Activated CD4-positive, alpha-beta T cell treated with anti-CD3 and anti-CD28 coated beads, Interleukin-2, amount 50 U/mL, for 4 hours (primary cell): Measurements from ENCODE around the gene AMPD1.
A peak's percentile ranks its signal among the peaks of the same experiment; 100 is the strongest.

Experiments used
- DNase-seq, 2 experiments: peaks; one replicate each; pipeline ENCODE4 v3.0.0-alpha.2; 2020

The AMPD1 gene

GRCh38 chr1:114696810-114697209 lies 1.5 kb upstream of the AMPD1 start:
- no peak for DNase-seq

GRCh38 chr1:114694540-114695310 lies 621 bp downstream of the AMPD1 start:
- no peak for DNase-seq

GRCh38 chr1:114692947-114693346 lies 2.4 kb downstream of the AMPD1 start:
- DNase-seq, result no peak

- no peak for DNase-seq
These were observed 4.3 kb downstream of the AMPD1 start for GRCh38 chr1:114691061-114691460.

GRCh38 chr1:114690148-114690547 lies 5.2 kb downstream of the AMPD1 start:
- no peak for DNase-seq

- no peak for DNase-seq
These were observed 6.8 kb downstream of the AMPD1 start for GRCh38 chr1:114688526-114688925.

GRCh38 chr1:114685851-114686250 lies 9.5 kb downstream of the AMPD1 start:
- DNase-seq, result no peak

GRCh38 chr1:114677691-114678090 lies 17.7 kb downstream of the AMPD1 start:
- no peak for DNase-seq

GRCh38 chr1:114676115-114676514 lies 19.2 kb downstream of the AMPD1 start:
- DNase-seq, result no peak

GRCh38 chr1:114671939-114672275 lies 23.4 kb downstream of the AMPD1 start:
- no peak for DNase-seq

- DNase-seq, result no peak
These were observed 24.1 kb downstream of the AMPD1 start for GRCh38 chr1:114671011-114671938.

- peak; percentile 84 to 86 for DNase-seq
These were observed 25.0 kb downstream of the AMPD1 start for GRCh38 chr1:114670083-114671010.

GRCh38 chr1:114669562-114670082 lies 25.7 kb downstream of the AMPD1 start, which contains the start of gene DENND2C:
TSS of gene DENND2C (minus strand) at chr1:114670049. CDS start at chr1:114625984, 44,065 bp downstream.
- DNase-seq, result no peak

- no peak for DNase-seq
These were observed 26.4 kb downstream of the AMPD1 start for GRCh38 chr1:114668784-114669561.

GRCh38 chr1:114668373-114668772 lies 27.0 kb downstream of the AMPD1 start:
- no peak for DNase-seq

GRCh38 chr1:114666954-114667353 lies 28.4 kb downstream of the AMPD1 start:
- DNase-seq, result no peak

GRCh38 chr1:114660238-114660637 lies 35.1 kb downstream of the AMPD1 start:
- no peak for DNase-seq

- no peak for DNase-seq
These were observed 43.5 kb downstream of the AMPD1 start for GRCh38 chr1:114651893-114652292.

GRCh38 chr1:114648503-114648902 lies 46.8 kb downstream of the AMPD1 start:
- no peak for DNase-seq

GRCh38 chr1:114641377-114641776 lies 54.0 kb downstream of the AMPD1 start:
- DNase-seq, result no peak

- no peak for DNase-seq
These were observed 56.4 kb downstream of the AMPD1 start for GRCh38 chr1:114638910-114639309.

GRCh38 chr1:114632427-114632826 lies 62.9 kb downstream of the AMPD1 start:
- no peak for DNase-seq
